Coronary artery (tissue), 2 donors: ENCODE results near the gene CHMP1B.

Experiments used
- DNase-seq: peaks from one replicate; pipeline ENCODE4 v3.0.0-alpha.2; 2017; ENCODE audit warnings: low spot score
- H3K27ac ChIP-seq, 2 donors: fragments of 200-600 bp; sonication (generic); one replicate each; pipeline ENCODE4 v1.5.1; 2016 to 2019
- H3K4me3 ChIP-seq: fragments of 200-600 bp; sonication (generic); 2 replicates; pipeline ENCODE4 v1.5.1; 2016; ENCODE audit warnings: mild to moderate bottlenecking, moderate library complexity
- TF ChIP-seq, protein P1 (sequence below): fragments of 200-600 bp; sonication (generic); IDR thresholded peaks from one replicate; pipeline ENCODE4 v1.5.1; 2019; ENCODE audit warnings: antibody characterized with exemption

The CHMP1B gene

GRCh38 chr18:11877497-11878135 is 26.4 kb downstream of the CHMP1B start:
- Histone ChIP-seq H3K4me3 (no peak overlapping the region), H3K27ac (no peak overlapping the region)
- TF ChIP-seq, protein P1, sequence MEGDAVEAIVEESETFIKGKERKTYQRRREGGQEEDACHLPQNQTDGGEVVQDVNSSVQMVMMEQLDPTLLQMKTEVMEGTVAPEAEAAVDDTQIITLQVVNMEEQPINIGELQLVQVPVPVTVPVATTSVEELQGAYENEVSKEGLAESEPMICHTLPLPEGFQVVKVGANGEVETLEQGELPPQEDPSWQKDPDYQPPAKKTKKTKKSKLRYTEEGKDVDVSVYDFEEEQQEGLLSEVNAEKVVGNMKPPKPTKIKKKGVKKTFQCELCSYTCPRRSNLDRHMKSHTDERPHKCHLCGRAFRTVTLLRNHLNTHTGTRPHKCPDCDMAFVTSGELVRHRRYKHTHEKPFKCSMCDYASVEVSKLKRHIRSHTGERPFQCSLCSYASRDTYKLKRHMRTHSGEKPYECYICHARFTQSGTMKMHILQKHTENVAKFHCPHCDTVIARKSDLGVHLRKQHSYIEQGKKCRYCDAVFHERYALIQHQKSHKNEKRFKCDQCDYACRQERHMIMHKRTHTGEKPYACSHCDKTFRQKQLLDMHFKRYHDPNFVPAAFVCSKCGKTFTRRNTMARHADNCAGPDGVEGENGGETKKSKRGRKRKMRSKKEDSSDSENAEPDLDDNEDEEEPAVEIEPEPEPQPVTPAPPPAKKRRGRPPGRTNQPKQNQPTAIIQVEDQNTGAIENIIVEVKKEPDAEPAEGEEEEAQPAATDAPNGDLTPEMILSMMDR, result no peak
- no peak for DNase-seq

DNA sequence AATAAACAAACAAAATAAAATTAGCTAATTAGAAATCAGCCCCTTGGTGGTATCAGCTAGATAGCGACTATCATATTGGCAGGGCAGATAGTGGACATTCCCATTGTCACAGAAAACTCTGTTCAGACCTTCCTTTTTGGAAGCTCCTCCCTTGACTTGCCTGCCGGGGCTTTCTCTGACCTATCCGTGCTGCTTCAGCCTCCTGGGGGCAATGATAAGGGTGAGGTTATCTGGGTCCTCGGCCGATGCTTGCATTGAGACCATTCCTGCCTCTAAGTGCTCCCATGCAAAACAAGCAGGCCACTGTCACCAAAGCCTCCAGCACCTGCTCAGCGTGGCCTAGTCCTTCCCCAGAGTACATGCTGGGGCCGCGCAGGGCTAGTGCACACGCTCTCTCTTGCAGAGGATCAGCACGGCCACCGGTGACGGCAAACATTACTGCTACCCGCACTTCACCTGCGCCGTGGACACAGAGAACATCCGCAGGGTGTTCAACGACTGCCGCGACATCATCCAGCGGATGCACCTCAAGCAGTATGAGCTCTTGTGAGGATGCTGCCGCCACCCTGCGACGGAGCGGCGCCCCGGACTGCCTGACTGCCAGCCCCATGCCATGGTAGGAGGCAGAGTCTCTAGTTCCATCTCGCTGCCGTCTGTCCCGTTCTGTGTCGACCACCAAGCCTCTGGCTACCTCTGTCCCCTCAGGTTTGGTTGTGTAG is 29.5 kb downstream of the CHMP1B start:
- H3K27ac ChIP-seq, result no peak overlapping the region
- TF ChIP-seq, protein P1, result no peak
- H3K4me3 ChIP-seq, result no peak overlapping the region
- DNase-seq, result no peak

DNA sequence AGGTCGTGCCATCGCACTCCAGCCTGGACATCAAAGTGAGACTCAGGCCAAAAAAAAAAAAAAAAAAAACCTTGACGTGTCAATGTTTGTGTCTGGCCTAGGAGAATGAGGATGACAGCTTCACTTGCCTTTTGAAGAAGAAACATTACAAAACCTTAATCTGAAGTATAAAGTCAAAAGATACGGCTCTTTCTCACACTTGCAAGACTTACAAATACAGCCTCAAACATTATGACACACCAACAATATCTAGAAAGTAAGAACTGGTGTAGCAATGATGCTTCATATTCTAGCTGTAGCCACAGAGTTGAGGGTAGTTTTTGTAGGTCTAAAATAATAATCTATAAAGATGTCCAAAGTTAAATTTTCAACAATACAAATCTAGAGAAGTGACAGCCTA is 31.4 kb downstream of the CHMP1B start:
- TF ChIP-seq, protein P1, result no peak
- DNase-seq, result no peak
- Histone ChIP-seq H3K4me3 (no peak overlapping the region), H3K27ac (no peak overlapping the region)

DNA sequence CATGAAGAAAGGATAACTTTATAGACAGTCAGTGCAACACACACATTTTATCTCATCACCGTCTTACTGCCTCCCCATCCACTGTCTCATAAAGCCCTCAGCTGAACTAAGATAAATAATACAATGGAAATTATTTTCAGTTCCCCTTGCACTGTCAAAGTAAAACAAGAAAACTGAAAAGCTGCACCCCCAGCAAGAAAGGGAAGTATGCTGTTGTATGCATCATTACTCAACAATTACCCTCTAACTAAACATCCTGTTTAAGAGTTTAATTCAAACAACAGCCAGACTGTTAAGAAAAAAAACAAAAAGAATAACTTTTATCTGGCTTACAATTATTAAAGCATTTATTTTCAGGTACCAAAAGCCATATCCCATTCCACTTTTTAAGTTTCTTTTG is 31.9 kb downstream of the CHMP1B start:
- H3K27ac ChIP-seq, result no peak overlapping the region
- H3K4me3 ChIP-seq, result no peak overlapping the region
- TF ChIP-seq, protein P1, result no peak
- no peak for DNase-seq

DNA sequence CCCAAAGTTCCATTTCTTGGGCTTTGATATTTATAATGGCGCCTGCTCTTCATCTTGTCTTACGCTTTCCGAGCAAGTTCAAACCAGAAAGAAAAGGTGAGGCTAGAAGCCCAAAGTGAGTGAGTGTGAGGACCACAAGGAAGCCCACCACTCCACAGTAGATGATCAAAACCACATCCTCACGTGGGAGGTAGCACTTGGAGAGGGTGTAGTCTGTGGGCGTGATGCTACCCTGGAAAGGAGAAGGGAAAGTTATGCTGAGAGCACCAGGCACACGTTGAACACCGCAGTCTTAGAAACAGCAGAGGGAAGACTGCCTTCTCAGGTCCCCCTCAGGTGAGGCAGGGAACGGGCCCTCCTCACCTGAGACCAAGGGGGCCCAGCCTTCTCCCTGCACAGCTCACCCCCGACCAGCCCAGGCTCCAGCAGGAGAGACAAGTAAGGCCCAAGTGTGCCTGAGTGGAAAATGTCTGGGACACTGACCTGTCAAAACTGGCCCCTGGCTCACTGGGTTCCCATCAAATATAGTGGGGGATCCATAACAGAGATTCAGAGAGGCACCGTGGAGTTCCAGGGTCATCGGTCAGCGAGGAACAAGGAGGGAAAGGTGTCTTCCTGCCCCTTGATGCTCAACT is 33.3 kb downstream of the CHMP1B start:
- TF ChIP-seq, protein P1, result no peak

GRCh38 chr18:11885278-11885947 is 34.2 kb downstream of the CHMP1B start:
- DNase-seq, result no peak

More for the DNA sequence above, 33.3 kb downstream of the CHMP1B start:
- DNase-seq, result no peak
- Histone ChIP-seq H3K27ac (no peak overlapping the region), H3K4me3 (no peak overlapping the region)

More at GRCh38 chr18:11885278-11885947, 34.2 kb downstream of the CHMP1B start:
- no peak overlapping the region for H3K4me3 ChIP-seq
- TF ChIP-seq, protein P1, result no peak
- no peak overlapping the region for H3K27ac ChIP-seq
